ENCODE data around the gene COPZ1. TPM values are rescaled to one million over a fixed set of nuclear protein-coding genes. Genes with fewer than 3 reads are reported as not detected.
"Not testable (repeated sequence)": the region's sequence is repeated elsewhere in the genome, so short reads cannot be mapped to it uniquely, and the experiment has no call there.

Gene COPZ1
- total RNA-seq, 1 donor from 2014 or later: 130 TPM

DNA sequence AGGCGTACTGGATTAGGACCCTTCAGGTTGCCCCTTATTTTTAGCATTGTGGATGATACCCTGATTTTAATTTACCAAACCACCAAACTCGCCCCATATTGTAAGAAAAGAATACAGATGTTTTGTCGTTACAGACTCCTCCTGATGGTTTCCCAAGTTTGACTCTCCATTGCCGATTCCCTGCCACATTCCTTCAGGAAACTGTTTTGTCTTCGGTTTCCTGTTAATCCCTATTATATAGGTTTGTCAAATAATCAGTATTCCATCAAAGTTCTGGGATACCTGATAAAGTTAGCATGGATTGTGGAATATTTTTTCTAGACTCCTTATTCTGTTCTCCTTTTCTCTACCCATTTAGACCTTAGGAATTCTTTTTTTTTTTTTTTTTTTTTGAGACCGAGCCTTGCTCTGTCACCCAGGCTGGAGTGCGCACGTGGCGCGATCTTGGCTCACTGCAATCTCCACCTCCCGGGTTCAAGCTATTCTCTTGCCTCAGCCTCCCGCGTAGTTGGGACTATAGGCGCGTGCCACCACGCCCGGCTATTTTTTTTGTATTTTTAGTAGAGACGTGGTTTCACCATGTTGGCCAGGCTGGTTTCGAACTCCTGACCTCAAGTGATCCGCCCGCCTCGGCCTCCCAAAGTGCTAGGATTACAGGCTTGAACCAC lies 645 bp downstream of the COPZ1 start:
- not testable (repeated sequence) for ATAC-seq; DNase-seq (ENCODE audit: missing footprints)
- intact Hi-C loops (cut with DNase I): loop anchor here (1.0 kb wide), 1 partner anchor 44 kb away; no protein-coding TSS in a partner anchor

DNA sequence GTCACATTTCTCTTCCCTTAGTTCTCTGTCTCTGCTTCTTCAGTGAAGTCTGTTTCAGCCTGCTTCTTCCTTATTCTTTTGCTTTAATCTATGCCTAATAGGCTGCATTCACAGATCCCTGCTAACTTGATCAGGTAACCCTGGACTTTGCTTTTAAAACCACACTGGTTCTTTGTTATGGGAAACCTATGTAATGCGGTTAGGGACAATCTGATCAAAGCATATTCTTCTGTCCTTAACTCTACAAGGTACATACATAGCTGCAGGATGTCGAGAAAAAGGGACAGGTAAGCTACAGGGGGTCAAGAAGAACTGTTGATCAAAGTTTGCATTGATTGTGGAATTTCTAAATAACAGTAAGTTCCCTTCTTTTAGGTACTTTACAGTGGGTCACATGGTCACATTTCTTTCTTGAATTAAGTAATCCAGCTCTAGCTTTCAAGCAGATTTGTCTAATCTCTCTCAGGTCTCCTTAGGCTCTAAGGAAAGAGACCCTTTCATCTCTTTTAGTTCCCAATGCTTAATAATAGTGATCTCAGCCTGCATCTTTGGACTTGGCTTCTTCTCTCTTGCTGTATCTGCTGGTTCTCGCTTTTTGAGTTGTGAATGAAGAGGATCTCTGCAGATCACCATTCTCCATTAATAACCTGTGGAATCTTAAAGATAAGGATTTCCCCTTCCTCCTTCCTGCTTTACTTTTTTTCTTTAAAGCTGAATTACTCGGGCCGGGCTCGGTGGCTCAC lies 3.8 kb downstream of the COPZ1 start:
- ATAC-seq (no peak), DNase-seq (ENCODE audit: missing footprints) (no peak)
- intact Hi-C loops (cut with DNase I): no loop called here

DNA sequence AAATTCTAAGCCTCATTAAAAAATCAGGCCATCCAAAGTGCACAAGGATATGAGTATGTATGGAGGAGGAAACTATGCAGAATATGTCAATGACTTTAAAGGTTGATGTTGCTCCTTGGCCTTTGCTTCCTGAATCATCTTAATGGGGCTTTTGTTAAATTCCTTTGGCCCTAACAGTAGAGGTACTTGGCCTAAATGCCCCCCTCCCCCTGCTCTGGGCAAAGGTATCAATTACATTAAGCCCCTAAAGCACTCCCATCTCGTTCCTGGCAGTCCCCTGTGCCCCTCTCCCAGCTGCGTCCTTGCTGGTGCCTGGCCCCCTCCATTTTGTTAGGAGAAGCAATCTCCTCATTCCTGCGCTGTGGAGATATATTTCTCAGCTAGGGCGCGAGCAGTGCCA lies 4.8 kb downstream of the COPZ1 start:
- ATAC-seq (no peak), DNase-seq (ENCODE audit: missing footprints) (no peak)
- intact Hi-C loops (cut with DNase I): no loop called here

DNA sequence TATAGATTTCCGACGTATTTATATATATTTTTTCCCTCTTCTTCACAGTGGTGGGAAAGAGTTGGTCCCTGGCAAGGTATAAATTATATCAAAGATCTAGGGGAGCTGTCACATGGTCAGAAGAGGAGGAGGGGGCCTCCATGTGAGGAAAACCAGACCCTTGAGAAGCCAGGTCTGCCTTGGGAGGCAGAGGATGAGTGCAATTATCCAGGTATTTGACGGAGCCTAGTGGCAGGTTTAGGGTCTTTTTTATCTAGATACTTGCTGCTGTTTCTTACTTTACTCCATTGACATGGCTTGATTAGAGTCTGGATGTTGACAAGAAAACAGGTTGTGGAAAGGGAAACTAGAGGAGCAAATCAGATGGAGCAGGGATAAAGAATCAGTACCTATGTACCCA lies 5.5 kb downstream of the COPZ1 start:
- intact Hi-C loops (cut with DNase I): no loop called here
- no peak for ATAC-seq

DNA sequence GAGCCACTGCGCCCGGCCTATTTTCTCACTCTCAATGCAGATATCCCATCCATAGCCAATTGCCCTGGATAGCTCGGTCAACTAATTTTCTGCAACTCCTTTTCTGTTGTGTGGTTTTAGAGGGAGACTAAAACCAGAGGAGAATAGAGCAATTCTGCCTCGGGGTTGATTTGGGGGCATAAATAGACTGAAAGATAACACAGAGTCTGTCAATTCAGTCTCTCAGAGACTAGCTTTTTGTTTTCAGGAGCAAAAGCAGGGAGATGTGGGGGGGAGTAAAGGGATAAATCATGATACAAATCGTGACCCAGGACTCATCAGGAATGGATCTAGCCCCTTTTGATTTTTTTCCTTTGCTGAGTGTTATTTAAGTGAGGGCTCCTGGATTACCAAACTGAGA lies 6.5 kb downstream of the COPZ1 start:
- DNase-seq (ENCODE audit: missing footprints) (no peak), ATAC-seq (no peak)
- intact Hi-C loops (cut with DNase I): no loop called here

More for the DNA sequence above, 5.5 kb downstream of the COPZ1 start:
- no peak for DNase-seq (ENCODE audit: missing footprints)

DNA sequence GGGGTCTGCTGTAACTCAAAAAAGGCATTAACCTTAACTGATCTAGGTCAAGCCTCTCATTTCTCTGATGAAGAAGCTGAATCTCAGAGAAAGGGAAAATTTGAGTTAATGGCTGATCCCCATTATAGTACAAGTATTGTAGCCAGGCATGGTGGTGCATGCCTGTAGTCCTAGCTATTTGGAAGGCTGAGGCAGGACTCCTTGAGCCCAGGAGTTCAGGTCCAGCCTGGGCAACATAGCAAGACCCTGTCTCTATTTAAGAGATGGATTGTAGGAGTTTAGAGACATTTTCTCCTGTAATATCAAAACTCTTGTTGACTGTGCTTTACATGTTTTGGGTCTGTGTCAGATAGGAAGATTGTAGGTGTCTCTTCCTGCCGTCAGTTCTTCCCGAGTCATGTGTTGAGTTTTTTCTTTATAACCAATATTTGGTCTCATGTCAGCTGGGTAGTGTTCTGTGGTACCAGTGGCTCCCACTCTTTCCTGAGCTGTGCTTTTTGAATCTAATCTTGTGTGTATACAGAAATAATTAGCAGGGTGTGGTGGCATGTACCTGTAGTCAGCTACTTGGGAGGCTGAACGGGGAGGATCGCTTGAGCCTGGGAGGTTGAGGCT lies 8.6 kb downstream of the COPZ1 start:
- intact Hi-C loops (cut with DNase I): no loop called here
- ATAC-seq (no peak), DNase-seq (ENCODE audit: missing footprints) (no peak)

DNA sequence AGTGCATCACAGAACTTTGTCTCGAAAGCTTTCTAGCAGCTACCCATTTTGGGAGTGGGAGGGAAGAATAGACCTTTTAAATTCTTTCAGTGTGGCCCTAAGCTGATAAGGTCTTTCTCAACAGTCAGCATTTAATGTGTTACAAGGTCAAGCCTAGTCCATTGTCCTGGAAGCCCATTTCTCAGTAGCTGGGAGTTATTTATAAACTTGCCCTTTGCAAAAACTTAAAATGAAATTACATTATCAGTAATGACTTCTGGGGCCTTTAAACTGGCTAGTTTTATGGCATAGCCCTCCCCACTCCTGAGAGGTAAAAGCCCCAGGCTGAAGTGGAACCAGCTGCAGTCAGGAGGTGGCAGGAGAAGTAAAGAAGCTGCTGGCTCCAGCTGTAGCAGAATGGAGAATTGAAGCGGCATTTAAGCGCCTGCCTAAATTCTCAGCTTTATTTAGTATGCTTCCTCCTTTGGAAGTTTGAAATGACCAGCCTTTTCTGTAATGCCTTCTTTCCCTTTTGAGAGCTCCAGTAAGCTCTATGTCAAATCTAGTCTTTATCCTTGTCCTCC lies 12.4 kb downstream of the COPZ1 start:
- ATAC-seq: peak; percentile 62
- no peak for DNase-seq (ENCODE audit: missing footprints)
- intact Hi-C loops (cut with DNase I): no loop called here

DNA sequence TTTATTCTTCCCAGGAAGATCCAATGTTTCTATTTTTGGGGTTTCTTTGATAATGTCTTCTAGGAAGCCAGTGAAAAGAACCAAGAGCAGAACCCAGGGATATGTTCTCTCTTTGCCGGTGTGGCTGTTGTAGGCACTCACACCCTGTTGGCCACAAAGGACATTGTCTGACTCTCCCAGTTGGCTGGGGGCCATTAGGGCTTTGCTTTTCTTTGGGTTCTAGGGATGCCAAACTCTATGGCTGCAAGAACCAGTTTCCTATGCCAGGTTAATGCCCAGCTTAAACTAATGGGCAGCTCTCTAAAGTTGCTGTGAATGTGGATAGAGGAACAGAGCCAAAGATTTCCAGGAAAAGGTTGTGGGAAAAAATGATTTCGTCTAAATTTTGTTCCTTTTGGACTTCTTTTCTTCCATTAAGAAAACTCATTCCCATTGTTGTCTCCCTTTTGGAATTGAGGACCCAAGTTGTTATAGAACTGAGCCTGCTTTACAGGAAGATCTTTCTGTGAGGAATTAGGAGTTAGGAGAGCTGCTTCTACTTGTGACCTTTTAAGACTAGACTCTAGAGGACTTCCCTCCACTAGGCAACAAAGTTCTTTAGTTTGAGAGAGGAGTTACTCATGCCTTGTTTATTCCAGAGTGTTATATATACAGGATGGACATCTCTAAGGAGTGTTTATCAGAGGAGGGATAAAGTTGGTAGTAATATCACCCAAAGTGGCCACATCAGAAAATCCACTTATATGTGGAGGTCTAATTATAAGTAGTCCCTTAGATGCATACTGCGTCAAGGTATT lies 13.1 kb downstream of the COPZ1 start:
- DNase-seq (ENCODE audit: missing footprints) (no peak), ATAC-seq (peak; percentile 56)
- intact Hi-C loops (cut with DNase I): loop anchor here (2.0 kb wide), 1 partner anchor 21 kb away; no protein-coding TSS in a partner anchor

DNA sequence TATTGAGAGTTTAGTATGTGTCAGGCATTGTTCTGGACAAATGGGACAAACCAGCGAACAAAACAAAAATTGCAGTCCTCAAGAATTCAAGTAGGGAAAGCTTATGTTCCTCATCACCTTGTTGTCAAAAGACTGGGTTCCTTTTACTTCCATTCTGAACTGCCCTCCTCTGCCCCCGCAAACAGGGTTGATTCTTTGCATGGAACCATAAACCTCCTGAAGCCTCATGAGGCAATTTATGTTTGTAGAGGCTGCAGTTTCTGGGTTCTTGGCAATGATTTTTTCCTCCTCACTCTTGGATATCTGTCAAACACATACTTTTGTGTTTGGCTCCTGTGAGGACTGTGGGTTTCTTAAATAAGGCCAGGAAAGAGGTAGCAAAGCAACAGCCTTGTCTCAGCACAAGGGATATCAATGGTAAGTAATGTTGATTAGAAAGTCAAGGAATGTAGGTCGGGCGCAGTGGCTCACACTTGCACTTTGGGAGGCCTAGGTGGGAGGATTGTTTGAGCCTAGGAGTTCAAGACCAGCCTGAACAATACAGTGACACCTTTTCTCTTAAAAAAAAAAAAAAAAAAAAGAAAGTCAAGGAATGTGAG lies 13.9 kb downstream of the COPZ1 start:
- DNase-seq (ENCODE audit: missing footprints) (no peak), ATAC-seq (no peak)
- intact Hi-C loops (cut with DNase I): loop anchor here (2.0 kb wide), 1 partner anchor 20 kb away; no protein-coding TSS in a partner anchor

DNA sequence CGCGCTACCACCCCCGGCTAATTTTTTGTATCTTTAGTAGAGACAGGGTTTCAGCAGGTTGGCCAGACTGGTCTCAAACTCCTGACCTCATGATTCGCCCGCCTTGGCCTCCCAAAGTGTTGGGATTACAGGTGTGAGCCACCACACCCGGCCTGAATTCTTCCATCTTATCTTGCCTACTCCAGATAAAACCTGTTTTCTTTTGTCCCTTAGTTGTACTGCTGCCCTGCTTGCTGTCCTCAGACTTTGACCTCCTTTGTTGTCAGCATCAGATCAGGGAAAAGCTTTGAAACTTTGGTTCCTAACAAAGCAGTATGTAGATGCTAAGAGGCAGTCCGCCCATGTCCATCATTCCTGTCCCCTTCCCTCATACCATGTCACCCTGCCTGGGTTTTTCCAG lies 15.9 kb downstream of the COPZ1 start:
- DNase-seq (ENCODE audit: missing footprints) (no peak), ATAC-seq (no peak)
- intact Hi-C loops (cut with DNase I): no loop called here

DNA sequence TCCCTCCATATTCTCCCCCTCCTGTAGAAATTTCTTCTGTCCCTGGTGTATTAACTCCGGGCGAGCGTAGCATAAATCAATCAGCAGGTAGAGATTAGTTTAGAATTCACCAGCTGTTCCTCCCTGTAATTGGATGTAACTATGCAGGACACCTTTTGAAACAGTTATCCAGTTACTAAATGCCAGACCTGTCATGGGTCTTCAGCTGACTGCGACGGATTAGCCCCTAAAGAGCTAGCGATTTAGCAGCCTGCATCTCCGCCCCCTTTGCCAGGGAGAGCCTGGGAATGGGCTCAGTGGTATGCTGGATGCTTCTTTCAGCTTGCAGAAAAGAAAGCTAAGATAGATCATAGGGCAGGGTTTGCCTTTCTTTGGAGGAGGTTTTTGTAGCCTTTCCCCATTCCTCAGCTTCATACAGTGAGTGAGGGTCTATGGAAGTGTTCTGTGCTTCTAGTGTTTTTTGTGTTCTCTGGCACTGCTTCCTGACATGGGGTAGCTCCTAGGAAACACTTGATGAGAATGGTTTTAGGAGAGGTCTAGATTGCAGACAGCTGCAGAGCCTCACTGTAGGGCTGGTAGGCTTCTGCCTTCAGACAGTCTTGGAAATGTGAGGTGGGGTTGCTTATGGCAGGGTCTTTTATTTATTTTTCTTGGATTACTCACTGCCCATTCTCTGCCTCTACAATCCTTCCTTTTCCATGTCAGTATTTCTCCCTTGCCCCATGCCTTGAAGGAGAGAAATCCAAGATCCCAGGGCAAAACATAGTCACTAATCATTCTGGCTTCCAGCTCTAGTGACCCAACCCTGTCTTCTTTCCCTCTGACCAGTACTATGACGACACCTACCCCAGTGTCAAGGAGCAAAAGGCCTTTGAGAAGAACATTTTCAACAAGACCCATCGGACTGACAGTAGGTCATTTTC lies 16.7 kb downstream of the COPZ1 start:
- intact Hi-C loops (cut with DNase I): no loop called here
- ATAC-seq (no peak), DNase-seq (ENCODE audit: missing footprints) (no peak)

DNA sequence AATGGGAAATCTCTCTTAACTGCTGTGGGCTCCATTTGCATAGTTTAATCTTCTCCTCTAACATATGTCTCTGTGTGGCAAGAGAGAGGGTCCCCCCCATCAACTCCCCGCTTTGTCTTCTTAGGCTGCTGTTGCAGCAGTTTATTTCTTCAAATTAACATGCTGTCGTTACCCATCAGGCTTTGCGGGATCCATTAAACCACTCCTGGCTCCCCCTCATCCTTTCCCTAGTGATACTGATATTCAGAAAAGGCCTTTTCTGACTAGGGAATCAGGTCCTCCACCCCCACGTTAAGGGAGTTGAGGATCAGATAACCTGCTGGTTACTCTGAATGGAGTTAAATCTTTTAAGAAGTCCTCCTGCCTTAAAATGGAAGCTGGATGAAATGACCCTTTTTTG lies 24.1 kb downstream of the COPZ1 start:
- DNase-seq (ENCODE audit: missing footprints) (no peak), ATAC-seq (no peak)
- intact Hi-C loops (cut with DNase I): no loop called here

DNA sequence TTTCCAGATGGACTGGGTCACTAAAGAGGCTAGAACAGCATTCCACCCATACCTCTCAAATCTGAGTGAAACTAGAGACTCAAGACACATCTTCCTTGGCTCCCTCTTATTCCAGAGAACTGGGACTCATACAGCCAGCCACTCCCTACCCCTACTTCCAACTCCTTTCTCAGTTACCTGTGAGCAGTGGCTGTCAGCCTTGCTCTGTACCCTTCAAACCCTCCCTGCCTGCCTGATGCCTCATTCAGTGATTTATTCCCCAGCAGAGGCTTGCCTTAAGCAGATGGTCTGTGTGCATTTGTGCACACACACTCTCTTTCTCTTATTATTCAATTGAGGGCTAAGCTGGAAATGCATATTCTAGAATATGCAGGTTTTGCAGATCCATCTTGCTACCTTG lies 24.7 kb downstream of the COPZ1 start:
- intact Hi-C loops (cut with DNase I): no loop called here
- no peak for DNase-seq (ENCODE audit: missing footprints)
- no peak for ATAC-seq

DNA sequence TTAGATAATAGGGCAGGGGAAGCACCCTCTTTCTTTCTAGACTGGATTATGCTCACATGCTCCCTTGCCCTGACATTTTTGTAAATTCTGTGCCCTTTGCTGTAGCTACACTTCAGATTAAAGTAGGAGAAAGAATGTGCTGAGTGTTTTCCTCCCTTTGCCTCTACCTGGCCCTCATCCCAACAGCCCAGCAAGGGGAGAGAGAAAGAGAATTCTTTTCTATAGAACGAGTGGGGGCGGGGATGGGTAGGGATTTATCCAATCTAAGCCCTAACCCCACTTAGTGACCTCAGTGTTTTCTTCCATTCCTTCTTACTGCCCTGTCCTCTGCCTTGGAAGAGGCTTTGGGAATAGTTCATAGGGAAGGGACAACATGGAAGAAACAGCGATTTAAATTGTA lies 25.8 kb downstream of the COPZ1 start:
- intact Hi-C loops (cut with DNase I): no loop called here
- ATAC-seq (no peak), DNase-seq (ENCODE audit: missing footprints) (no peak)

DNA sequence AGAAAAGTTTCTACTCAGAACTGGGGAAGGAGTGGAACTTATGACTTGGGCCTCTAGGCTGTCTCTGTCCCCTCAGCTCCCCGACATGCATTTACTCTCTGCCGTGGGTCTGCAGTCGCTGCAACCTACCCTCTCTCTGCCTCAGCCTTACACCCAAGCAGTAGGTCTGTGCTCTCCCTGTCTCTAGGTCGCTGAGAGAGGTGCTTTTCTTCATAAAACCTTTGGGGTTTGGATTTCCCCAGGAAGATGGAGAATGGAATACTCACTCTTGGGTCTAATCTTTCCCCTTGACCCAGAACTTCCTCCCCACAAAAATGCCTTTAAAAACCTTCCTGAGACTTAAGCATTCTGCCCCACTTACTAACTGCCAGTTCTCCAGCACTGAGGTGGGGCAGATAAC lies 26.4 kb downstream of the COPZ1 start:
- intact Hi-C loops (cut with DNase I): no loop called here
- DNase-seq (ENCODE audit: missing footprints) (no peak), ATAC-seq (no peak)

DNA sequence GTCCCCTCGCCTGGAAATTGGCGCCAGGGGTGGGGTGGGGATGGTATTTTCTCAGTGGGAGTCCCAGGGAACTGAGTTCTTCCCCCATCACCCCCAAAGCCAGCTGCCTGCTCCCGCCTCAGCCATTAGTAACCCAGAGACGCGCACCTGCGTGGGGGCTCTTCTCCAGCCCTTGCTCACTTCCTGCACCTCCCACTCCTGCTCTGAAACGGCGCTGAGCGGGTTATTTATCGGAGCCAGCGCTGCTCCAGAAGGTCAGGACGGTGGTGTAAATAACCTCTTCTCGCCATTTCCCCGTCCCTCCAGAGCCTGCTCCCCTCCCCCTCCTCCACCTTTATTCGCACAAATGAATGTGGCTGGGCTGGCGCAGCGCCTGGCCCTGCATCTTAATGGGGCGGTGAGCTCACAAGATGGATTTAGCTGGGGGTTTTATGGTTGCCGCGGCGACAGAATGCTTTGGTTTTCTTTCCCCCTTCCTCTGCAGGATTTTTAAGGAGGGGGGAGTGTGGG lies 27.1 kb downstream of the COPZ1 start:
- no peak for DNase-seq (ENCODE audit: missing footprints)
- ATAC-seq: peak; percentile 49
- intact Hi-C loops (cut with DNase I): no loop called here

Measured in Right ventricle myocardium inferior (tissue), 1 donor.